NCI-H748 (cell line): ENCODE data around the gene FGF14.

ENCODE experiments used
- DNase-seq: peaks from one replicate; lab custom pipeline; 2025; ENCODE audit not compliant: unreplicated experiment; lab: John Stamatoyannopoulos, UW

The FGF14 gene

GRCh38 chr13:101944521-101944920 lies 457.3 kb downstream of the FGF14 start:
- DNase-seq, result no peak

- DNase-seq, result peak; percentile 44
These were observed 459.2 kb downstream of the FGF14 start for GRCh38 chr13:101942535-101943157.

DNA sequence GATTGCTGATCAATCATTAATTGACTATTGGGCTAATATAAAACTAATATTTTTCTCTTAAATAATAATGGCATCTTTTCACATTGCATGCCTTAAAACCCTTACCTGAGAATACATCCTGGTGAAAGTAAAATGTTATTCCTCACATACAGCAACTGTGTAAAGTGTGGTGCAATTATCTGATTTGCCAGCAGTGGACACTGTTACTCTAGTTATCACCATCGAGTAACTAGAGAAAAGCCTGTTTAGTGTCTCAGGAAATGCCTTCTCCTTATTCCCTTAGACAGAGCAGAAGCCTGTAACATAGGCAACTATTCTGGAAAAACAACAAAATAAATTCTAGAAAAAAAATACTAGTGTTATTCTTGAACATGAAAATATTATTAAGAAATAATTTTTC lies 459.8 kb downstream of the FGF14 start:
- peak; percentile 86 for DNase-seq

DNA sequence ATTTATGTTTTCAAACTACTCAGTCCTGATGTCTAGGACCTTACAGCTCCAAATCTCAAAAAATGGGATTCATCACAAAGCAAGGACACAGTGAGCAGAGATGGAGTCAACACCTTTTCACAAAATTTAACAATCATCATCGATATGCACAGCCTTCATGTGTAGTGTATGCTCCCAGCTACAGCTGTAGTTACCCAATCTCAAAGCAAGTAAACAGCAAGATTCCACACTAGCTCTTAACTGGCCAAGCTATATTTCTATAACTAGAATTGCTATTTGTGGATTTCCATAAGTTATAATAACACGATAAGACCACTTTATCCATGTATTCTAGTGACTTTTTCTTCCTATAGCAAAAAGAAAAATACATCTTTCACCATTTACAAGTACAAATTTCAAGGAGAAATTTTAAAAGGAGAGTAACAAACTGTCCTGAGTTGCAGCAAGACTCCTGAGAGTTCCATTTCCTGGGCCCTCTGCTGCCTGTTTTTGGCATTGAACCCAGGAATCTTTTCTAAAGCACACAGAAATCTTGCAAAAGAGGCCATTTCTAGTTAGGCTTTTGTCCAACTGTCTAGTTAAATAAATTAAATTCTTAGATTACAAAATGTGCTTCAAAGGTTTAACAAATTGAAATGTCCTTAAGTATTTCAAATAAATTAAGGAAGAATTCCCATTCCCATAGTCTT lies 460.6 kb downstream of the FGF14 start:
- peak; percentile 60 for DNase-seq

- DNase-seq, result no peak
These were observed 462.5 kb downstream of the FGF14 start for GRCh38 chr13:101939370-101939769.

DNA sequence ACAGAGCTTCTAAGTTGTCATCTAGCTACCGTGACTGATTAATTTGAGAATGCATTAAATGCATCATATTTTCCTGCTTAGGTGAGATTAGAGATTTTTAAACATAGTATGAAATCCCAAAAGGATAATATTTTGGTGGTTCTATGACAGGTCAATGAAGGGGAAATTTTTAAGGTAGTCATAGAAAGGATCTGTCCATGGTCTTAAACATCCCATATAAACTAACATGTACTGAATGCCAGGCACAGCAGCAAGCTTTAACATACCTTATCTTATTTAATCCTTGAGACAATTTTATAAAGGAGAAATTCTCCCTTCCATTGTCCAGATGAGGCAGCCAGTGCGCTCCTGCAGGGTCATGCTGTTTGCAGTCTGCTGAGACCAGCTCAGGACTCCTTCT lies 466.0 kb downstream of the FGF14 start:
- DNase-seq, result no peak

- DNase-seq, result no peak
These were observed 470.7 kb downstream of the FGF14 start for GRCh38 chr13:101931186-101931585.

GRCh38 chr13:101930331-101930730 lies 471.5 kb downstream of the FGF14 start:
- no peak for DNase-seq

- peak; percentile 83 for DNase-seq
These were observed 476.1 kb downstream of the FGF14 start for GRCh38 chr13:101925731-101926130.

- peak; percentile 71 for DNase-seq
These were observed 482.2 kb downstream of the FGF14 start for GRCh38 chr13:101919541-101920181.

DNA sequence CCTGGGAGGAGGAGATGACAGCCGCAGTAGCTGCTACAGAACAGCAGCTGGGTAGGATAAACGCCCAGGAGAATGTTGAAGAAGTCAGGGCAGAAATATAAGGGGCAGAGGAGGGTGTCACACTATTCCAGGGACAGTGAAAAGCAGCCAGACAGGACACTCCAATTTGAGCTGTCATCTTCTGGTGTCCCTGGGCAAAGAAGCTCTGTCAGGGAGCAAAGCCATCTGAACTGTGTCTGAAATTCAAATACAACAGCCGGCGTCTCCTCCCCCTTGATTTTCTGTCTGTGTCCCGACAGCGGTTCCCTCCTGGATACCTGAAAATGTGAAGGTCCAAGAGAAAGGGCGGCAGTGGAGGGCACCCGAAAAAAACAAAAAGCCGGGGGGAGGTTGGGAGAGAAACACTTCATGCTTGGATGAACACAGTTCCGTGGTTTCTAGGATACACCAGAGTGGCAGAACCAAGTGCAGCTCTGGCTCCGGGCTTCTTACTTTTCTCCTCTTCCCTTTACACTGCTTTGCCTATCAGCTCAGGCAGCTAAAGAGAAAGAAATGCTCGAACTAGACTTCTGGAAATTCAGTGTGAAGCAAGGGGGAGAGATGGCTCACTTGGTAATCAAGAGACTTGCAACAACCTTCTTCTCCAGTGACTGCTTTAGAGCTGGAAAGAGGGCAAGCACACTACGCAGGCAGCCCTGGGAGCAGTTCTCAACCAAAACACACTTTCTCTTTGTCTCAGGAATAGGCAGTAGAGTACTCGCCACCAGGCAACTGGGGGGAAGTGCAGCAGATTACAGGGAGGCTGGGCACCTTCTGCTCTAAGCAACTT lies 483.8 kb downstream of the FGF14 start:
- peak; percentile 92 for DNase-seq

DNA sequence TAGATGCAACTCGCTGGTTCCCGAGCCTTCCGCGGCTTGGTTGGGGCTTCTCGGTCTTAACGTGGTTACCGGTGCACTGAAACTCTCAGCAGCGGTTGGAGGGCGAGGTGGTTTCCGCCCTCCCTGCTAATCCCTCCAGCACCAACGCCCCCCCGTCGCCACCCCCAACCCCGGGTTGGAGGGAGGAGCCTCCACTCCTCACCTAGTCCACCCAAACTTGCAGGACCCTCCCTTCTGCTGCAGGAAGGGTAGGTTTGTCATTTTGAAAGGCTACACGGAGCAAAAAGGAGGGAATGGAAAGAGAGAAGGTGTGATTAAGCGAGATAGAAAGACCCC lies 484.4 kb downstream of the FGF14 start:
- peak; percentile 96 for DNase-seq

DNA sequence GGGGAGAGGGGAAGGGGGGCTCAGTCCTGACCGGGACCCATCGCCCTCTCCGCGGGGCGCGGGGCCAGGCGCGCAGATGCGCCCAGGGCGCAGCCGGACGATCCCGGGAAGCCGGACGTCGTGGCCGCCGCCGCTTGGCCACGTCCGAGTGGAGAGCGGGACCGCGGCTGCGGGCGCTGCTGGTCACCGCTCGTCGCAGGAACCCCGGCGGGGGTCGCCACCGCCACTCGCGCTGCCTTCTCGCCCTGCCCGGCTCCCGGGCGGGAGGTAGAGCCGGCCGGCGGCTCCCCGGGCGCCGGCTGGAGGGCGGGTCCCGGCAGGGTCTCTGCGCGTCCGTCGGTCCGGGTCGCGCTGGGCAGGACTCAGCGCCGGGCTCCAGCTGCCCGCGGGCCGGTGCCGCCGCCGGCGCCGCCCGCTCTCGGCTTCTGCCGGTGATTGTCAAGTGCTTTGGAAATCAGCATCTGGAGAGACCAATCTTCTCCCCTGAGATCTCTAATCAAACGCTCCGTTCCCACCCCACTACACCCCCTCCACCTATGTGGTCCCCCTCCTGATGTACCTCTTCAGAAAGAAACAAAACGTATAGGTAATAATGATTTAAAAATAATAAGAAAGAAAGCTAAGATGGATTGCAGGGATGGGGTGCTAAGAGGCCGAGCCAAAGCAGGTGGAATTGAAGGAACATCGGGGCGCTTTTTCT lies 484.9 kb downstream of the FGF14 start:
- peak; percentile 71 for DNase-seq

DNA sequence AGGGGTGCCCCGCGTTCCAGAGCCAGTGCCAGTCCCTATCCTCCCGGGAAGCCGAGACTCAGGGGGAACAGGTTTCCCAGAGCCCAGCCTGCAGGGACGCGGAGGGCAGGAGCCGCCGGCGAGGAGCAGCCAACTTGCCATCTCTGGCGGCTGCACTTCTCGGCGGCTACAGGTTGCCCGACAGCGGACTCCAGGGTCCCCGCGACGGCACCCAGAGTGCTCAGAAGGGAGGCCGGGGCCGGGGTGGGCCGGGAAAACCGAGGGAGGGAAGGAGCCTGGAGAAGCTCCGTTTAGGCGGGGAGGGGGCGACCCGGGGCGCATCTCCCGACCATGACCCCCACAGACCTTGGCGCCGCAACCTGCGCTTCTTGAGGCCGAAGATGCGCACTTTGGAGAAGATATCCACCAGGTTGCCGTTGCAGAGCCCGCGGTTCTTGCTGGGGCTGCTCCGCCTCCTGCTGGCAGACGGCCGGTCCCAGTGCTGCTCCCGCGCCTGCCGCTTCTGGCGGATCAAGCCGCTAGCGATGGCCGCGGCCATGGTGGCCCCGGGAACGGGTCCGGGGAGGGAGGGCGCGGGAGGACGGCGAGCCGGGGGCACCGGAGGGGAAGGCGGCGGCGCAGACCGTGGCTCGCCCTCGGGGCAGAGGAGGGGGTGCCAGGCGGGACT lies 485.6 kb downstream of the FGF14 start:
- DNase-seq, result peak; percentile 82

GRCh38 chr13:101915755-101916107 lies 486.1 kb downstream of the FGF14 start:
- DNase-seq, result peak; percentile 76

GRCh38 chr13:101915331-101915730 lies 486.5 kb downstream of the FGF14 start:
- DNase-seq, result peak; percentile 99

DNA sequence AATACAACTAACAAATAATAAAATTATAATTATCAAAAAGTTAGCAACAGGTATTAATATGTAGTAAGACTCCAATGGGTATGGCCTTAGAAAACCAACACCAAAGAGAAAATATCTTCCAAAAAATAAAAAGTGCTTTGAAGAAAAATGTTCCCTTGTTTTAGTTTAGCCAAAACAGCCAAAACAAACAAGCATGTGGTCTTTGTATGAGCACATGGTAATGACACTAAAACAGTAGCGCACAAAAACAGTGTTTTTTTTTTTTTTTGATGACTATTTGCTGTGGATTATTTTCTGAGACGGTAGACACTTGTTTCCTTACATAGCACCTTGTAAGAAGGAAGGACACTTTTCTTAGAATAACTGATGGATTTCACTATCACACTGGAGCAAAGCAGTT lies 490.1 kb downstream of the FGF14 start:
- DNase-seq, result no peak

GRCh38 chr13:101903890-101904289 lies 498.0 kb downstream of the FGF14 start:
- no peak for DNase-seq

- no peak for DNase-seq
These were observed 503.2 kb downstream of the FGF14 start for GRCh38 chr13:101898676-101899075.

- DNase-seq, result no peak
These were observed 505.3 kb downstream of the FGF14 start for GRCh38 chr13:101896541-101896940.

GRCh38 chr13:101893021-101893420 lies 508.8 kb downstream of the FGF14 start:
- DNase-seq, result peak; percentile 11
